ENCODE data around the gene TMA7. TPM values are rescaled to one million over a fixed set of nuclear protein-coding genes. Genes with fewer than 3 reads are reported as not detected.

TMA7 gene
- total RNA-seq, 4 donors from 2014 or later, result 239 to 266 (median 255) TPM

DNA sequence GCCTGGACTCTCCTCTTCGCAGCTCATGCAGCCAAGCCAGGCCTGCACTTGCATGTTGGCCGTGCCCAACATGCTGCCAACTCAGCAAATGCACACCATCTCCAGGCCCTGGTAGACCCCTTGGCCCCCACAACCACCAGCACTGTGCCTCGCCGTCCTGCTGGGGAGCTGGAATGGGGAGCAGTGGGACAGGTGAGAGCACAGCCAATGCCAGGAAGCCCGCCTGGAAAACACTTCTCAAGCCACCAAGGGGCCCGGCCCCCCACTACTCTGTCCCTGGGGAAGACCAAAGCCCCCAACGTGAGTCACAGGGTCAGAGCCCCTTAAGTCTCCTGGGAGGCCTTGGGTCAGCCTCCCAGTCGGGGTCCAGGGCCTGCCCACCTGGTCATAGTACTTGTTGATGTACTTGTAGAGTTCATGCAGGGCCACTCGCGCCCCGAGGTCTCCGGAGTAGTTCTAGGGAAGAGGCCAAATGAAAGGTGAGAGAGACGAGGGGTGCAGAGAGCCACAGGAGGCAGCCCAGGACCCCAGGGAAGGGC lies 34.6 kb upstream of the TMA7 start:
- TF ChIP-seq, protein P1, sequence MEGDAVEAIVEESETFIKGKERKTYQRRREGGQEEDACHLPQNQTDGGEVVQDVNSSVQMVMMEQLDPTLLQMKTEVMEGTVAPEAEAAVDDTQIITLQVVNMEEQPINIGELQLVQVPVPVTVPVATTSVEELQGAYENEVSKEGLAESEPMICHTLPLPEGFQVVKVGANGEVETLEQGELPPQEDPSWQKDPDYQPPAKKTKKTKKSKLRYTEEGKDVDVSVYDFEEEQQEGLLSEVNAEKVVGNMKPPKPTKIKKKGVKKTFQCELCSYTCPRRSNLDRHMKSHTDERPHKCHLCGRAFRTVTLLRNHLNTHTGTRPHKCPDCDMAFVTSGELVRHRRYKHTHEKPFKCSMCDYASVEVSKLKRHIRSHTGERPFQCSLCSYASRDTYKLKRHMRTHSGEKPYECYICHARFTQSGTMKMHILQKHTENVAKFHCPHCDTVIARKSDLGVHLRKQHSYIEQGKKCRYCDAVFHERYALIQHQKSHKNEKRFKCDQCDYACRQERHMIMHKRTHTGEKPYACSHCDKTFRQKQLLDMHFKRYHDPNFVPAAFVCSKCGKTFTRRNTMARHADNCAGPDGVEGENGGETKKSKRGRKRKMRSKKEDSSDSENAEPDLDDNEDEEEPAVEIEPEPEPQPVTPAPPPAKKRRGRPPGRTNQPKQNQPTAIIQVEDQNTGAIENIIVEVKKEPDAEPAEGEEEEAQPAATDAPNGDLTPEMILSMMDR (IDR thresholded peaks at IDR 0.05), result no peak
- peak; percentile 21 for DNase-seq (ENCODE audit: low spot score)
- no peak for ATAC-seq (ENCODE audit: low FRiP score)

DNA sequence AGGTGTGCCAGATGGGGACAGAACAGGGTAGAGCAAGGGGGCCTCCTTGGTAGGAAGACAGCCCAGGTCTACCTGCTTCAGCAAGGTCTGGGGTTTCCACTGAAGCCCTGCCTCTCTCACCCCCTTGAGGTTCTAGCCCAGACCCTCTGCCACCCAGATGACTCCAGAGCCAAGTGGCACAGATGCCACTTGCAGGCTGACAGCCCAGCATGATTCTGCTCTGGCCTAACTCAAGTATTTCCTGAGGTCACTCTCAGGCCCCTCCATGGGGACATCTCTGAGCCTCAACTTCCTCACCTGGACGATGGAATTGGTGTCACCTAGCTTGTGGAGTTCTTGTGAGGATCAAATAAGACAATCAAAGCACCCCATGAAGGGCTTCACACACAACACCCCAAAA lies 34.1 kb upstream of the TMA7 start:
- TF ChIP-seq, protein P1 (IDR thresholded peaks at IDR 0.05), result no peak

DNA sequence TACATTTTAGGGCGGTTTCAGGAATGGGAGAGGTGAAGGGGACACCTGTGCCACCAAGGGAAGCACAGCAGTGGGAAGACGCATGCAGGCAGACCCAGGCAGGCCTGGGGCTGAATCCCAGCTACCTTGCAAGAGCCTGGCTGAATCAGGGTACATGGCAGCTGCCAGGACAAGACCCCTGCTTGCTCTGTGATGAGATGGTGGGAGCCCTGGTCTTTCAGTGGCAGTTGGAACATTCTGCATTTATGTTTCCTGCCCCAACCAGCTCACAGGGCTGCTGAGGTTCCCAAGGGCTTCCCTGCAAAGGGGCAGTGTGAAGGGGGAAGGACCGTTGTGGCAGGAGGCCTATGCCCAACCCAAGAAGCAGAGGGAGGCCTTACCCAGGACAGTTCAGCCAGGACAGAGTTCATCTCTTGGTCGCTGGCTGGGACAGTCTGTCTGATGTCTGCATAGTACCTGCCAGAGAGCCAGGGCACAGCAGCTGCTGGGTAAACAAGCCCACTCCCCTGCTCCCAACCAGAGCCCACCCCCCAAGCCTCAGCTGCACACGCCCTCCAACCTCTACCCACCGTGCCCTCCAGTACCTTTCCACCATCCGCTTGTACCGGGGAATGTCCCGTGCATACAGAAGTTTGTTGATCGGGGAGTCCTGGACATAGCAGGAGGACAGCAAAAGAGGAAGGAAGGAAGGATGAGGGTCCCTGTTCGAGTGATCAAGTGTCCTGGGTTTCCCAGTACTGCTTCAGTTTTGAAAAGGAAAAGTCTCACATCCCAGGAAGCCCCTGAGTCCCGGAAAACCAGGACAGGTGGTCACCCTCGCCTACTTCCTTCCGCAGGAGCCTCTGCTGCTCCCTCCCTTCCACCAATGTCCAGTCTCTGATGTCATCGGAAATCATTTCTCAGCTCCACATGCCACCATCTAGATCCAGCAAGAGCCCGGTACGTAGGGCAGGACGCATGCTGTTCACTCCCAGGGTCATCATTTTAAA lies 33.3 kb upstream of the TMA7 start:
- peak; percentile 10 for DNase-seq (ENCODE audit: low spot score)
- TF ChIP-seq, protein P1 (IDR thresholded peaks at IDR 0.05), result no peak
- no peak for ATAC-seq (ENCODE audit: low FRiP score)

More for the DNA sequence above, 34.1 kb upstream of the TMA7 start:
- DNase-seq (ENCODE audit: low spot score) (peak; percentile 19), ATAC-seq (ENCODE audit: low FRiP score) (no peak)

DNA sequence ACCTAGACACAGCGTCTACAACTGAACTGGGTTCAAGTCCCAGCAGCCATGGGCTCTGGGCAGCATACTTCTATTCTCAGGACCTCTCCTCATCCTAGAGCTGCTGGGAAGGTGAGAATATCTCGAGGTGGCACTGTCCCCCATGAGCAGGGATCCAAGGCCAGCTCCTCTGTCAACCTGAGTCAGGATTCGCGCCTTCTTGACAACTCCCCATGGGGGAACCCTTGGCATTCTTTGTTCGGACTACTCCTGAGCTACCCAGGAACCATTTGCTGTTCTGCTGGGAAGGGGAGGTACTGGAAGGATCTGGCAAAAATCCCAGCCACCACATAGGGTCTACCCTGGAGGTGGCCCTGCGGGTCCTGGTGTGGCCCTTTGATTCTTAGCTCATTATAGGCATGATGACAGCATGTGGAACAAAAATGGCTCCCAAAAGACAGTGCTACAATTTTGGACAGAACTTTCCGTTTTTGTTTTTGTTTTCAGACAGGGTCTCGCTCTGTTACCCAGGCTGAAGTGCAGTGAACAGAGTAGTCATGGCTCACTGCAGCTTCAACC lies 32.4 kb upstream of the TMA7 start:
- peak; percentile 12 for DNase-seq (ENCODE audit: low spot score)
- TF ChIP-seq, protein P1 (IDR thresholded peaks at IDR 0.05), result no peak
- ATAC-seq (ENCODE audit: low FRiP score), result no peak

DNA sequence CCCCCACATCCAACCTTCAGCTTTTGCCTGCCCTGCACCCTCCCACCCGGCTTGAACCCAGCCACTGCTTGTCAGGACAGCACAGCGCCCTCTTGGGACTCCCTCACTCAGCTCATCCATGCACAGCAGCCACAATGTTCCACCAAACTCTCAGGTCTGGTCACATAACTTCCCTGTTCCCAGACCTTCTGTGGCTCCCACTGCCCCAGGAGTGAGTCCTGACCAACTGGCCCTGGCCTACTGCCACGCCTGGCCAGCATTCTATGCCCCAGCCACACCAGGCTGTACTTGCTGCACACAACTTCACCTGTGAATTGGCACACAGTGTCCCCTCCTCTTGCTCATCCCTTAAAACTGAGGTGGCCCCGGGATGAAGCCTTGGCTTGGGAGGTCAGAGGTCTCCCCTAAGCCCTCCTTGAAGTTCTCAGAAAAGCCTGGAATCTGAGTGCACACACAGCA lies 31.2 kb upstream of the TMA7 start:
- DNase-seq (ENCODE audit: low spot score) (peak; percentile 19), ATAC-seq (ENCODE audit: low FRiP score) (no peak)
- TF ChIP-seq, protein P1 (IDR thresholded peaks at IDR 0.05), result no peak

- DNase-seq (ENCODE audit: low spot score), result peak; percentile 10
- TF ChIP-seq, protein P1 (IDR thresholded peaks at IDR 0.05), result no peak
- no peak for ATAC-seq (ENCODE audit: low FRiP score)
These were observed 30.5 kb upstream of the TMA7 start for GRCh38 chr3:48409291-48410201.
